ENCODE measurements around the gene LURAP1L.

Gene LURAP1L

DNA sequence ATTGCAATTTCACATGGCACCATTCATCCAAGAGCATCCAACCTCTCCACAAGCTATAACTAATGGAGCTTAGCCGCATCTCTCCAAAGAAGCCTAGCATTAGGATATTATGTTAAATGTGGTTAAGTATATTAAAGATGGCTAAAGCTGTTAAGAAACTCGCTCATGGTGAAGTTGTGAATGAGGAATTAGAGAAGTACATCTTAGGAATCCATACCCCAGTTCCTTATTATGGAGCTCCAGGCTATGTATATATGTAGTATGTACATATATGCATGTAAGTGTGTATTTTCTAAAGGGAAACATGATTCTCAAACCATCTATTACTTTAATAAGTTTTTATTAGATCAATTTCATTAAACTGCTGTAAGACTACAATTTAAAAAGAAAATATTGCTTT lies 26.4 kb downstream of the LURAP1L start:
- TF ChIP-seq POLR2AphosphoS5 (IDR thresholded peaks at IDR 0.05; ENCODE audit: low read depth, low read length) (no peak), FOXP2 (optimal IDR thresholded peaks at IDR 0.05; ENCODE audit: borderline replicate concordance, extremely low read depth, extremely low read length, insufficient read depth) (no peak), TAF1 (IDR thresholded peaks at IDR 0.05; ENCODE audit: borderline replicate concordance, insufficient read depth, low read length) (no peak), SIN3A (IDR thresholded peaks at IDR 0.05; ENCODE audit: borderline replicate concordance, insufficient read depth, low read length) (no peak)
- TF ChIP-seq, protein P1, sequence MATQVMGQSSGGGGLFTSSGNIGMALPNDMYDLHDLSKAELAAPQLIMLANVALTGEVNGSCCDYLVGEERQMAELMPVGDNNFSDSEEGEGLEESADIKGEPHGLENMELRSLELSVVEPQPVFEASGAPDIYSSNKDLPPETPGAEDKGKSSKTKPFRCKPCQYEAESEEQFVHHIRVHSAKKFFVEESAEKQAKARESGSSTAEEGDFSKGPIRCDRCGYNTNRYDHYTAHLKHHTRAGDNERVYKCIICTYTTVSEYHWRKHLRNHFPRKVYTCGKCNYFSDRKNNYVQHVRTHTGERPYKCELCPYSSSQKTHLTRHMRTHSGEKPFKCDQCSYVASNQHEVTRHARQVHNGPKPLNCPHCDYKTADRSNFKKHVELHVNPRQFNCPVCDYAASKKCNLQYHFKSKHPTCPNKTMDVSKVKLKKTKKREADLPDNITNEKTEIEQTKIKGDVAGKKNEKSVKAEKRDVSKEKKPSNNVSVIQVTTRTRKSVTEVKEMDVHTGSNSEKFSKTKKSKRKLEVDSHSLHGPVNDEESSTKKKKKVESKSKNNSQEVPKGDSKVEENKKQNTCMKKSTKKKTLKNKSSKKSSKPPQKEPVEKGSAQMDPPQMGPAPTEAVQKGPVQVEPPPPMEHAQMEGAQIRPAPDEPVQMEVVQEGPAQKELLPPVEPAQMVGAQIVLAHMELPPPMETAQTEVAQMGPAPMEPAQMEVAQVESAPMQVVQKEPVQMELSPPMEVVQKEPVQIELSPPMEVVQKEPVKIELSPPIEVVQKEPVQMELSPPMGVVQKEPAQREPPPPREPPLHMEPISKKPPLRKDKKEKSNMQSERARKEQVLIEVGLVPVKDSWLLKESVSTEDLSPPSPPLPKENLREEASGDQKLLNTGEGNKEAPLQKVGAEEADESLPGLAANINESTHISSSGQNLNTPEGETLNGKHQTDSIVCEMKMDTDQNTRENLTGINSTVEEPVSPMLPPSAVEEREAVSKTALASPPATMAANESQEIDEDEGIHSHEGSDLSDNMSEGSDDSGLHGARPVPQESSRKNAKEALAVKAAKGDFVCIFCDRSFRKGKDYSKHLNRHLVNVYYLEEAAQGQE (IDR thresholded peaks at IDR 0.05; ENCODE audit: insufficient read depth in 1 of 2, low read depth in 2 of 2, low read length in 2 of 2), result no peak

DNA sequence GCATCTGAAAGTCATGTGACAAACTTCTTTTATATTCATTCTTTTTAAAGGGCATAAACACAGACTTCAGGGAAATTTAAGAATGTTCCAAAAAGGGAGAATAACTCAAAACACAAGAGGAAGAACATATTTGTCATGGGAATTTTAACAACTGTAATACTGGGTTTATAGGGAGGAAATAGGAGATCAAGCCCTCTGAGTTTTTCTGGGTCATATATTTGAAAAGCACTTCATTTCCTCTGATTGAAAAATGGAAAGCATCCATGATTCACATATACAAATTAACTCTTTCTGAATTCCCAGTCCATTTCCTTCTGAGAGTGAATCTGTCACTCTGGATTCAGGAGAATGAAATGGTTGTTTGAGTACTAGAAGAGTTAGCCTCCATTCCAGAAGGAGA lies 26.8 kb downstream of the LURAP1L start:
- TF ChIP-seq TAF1 (IDR thresholded peaks at IDR 0.05; ENCODE audit: borderline replicate concordance, insufficient read depth, low read length) (no peak), SIN3A (IDR thresholded peaks at IDR 0.05; ENCODE audit: borderline replicate concordance, insufficient read depth, low read length) (no peak), POLR2AphosphoS5 (IDR thresholded peaks at IDR 0.05; ENCODE audit: low read depth, low read length) (no peak)

DNA sequence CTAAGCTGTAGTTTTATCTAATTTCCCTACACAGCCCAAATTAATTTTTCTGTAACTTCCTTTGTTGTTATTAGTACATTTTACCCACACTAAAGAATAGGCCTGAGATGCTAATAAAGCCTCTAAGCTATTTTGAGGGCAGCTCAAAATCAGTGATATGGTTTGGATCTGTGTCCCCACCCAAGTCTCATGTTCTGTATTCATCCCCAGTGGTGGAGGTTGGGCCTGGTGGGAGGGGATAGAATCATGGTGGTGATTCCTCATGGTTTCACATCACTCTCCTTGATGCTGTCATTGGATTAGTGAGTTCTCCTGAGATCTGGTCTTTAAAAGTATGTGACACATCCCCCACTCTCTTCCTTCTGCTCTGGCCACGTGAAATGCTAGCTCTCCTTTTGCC lies 27.3 kb downstream of the LURAP1L start:
- TF ChIP-seq TAF1 (IDR thresholded peaks at IDR 0.05; ENCODE audit: borderline replicate concordance, insufficient read depth, low read length) (no peak), POLR2AphosphoS5 (IDR thresholded peaks at IDR 0.05; ENCODE audit: low read depth, low read length) (no peak), FOXP2 (optimal IDR thresholded peaks at IDR 0.05; ENCODE audit: borderline replicate concordance, extremely low read depth, extremely low read length, insufficient read depth) (no peak), SIN3A (IDR thresholded peaks at IDR 0.05; ENCODE audit: borderline replicate concordance, insufficient read depth, low read length) (no peak)
- TF ChIP-seq, protein P1 (IDR thresholded peaks at IDR 0.05; ENCODE audit: insufficient read depth in 1 of 2, low read depth in 2 of 2, low read length in 2 of 2), result no peak

- TF ChIP-seq POLR2AphosphoS5 (IDR thresholded peaks at IDR 0.05; ENCODE audit: low read depth, low read length) (no peak), SIN3A (IDR thresholded peaks at IDR 0.05; ENCODE audit: borderline replicate concordance, insufficient read depth, low read length) (no peak), FOXP2 (optimal IDR thresholded peaks at IDR 0.05; ENCODE audit: borderline replicate concordance, extremely low read depth, extremely low read length, insufficient read depth) (no peak), TAF1 (IDR thresholded peaks at IDR 0.05; ENCODE audit: borderline replicate concordance, insufficient read depth, low read length) (no peak)
- TF ChIP-seq, protein P1 (IDR thresholded peaks at IDR 0.05; ENCODE audit: insufficient read depth in 1 of 2, low read depth in 2 of 2, low read length in 2 of 2), result no peak
These were observed 33.7 kb downstream of the LURAP1L start for GRCh38 chr9:12808569-12808968.

DNA sequence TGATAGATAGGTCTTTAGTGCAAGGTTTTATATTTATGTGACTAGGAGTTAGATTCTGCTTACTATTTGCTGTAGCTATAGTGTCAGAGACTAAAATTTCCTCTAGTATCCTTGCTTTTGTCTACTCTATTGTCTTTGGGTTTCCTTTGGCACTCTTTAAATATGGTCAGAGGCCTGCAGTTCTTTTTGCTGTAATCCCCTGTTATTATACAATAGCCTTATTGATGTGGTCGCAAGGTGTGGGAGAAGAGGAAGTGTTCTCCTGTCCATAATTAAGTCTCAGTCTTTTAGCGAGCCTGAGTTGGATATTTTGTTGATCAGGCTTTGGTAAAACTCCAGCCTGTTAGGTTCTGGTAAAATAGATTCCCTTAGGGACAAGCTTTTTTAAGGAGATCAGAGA lies 34.9 kb downstream of the LURAP1L start:
- TF ChIP-seq POLR2AphosphoS5 (IDR thresholded peaks at IDR 0.05; ENCODE audit: low read depth, low read length) (no peak), TAF1 (IDR thresholded peaks at IDR 0.05; ENCODE audit: borderline replicate concordance, insufficient read depth, low read length) (no peak), FOXP2 (optimal IDR thresholded peaks at IDR 0.05; ENCODE audit: borderline replicate concordance, extremely low read depth, extremely low read length, insufficient read depth) (no peak), SIN3A (IDR thresholded peaks at IDR 0.05; ENCODE audit: borderline replicate concordance, insufficient read depth, low read length) (no peak)
- TF ChIP-seq, protein P1 (IDR thresholded peaks at IDR 0.05; ENCODE audit: insufficient read depth in 1 of 2, low read depth in 2 of 2, low read length in 2 of 2), result no peak

Data from PFSK-1 (cell line).